HepG2 (cell line): Measurements from ENCODE around the gene TBXA2R. TPM values are rescaled to one million over a fixed set of nuclear protein-coding genes. Genes with fewer than 3 reads are reported as not detected.

Experiments used
- BORCS8-MEF2B ChIP-seq: sonication (generic); formaldehyde crosslinking; IDR thresholded peaks from 2 replicates; pipeline ENCODE4 v1.8.0; 2022; ENCODE audit warnings: mild to moderate bottlenecking, missing genetic modification reagents
- JDP2 ChIP-seq: sonication (generic); formaldehyde crosslinking; IDR thresholded peaks from 2 replicates; pipeline ENCODE4 v1.8.1; 2022; ENCODE audit warnings: missing genetic modification reagents, borderline replicate concordance
- KLF12 ChIP-seq: sonication (generic); formaldehyde crosslinking; IDR thresholded peaks from 2 replicates; pipeline ENCODE4 v1.4.0; 2020; ENCODE audit warnings: missing genetic modification reagents, borderline replicate concordance
- KLF9 ChIP-seq: IDR thresholded peaks from 2 replicates; pipeline ENCODE4 v1.6.1; 2016; ENCODE audit warnings: low read depth
- PAWR ChIP-seq: sonication (generic); formaldehyde crosslinking; IDR thresholded peaks from 2 replicates; pipeline ENCODE4 v1.4.0; 2020; ENCODE audit warnings: missing genetic modification reagents, mild to moderate bottlenecking, borderline replicate concordance
- PHF5A ChIP-seq: IDR thresholded peaks from one replicate; pipeline ENCODE4 v1.6.1; 2018; ENCODE audit warnings: low read depth, missing genetic modification reagents; ENCODE audit not compliant: unreplicated experiment
- TBP ChIP-seq: sonication (generic); formaldehyde crosslinking; IDR thresholded peaks from 2 replicates; pipeline ENCODE4 v1.5.0; 2020; ENCODE audit warnings: missing genetic modification reagents
- TCF12 ChIP-seq, 2 experiments: fragments of 450-650 bp in 1 of 2; sonication (generic) in 1 of 2; formaldehyde crosslinking in 1 of 2; IDR thresholded peaks; 2 replicates each; pipeline versions ENCODE4 v1.6.1 to v1.8.0; 2017 to 2022; ENCODE audit warnings: antibody characterized with exemption in 1 of 2, mild to moderate bottlenecking in 1 of 2, missing genetic modification reagents in 1 of 2, moderate library complexity in 1 of 2
- TMF1 ChIP-seq: sonication (generic); formaldehyde crosslinking; IDR thresholded peaks from 2 replicates; pipeline ENCODE4 v1.8.1; 2022; ENCODE audit warnings: low read depth, missing genetic modification reagents
- ZNF235 ChIP-seq: sonication (generic); formaldehyde crosslinking; IDR thresholded peaks from 2 replicates; pipeline ENCODE4 v1.8.1; 2023; ENCODE audit warnings: mild to moderate bottlenecking, missing genetic modification reagents, borderline replicate concordance
- ZNF556 ChIP-seq: sonication (generic); formaldehyde crosslinking; IDR thresholded peaks from 2 replicates; pipeline ENCODE4 v1.4.0; 2020; ENCODE audit warnings: mild to moderate bottlenecking, missing genetic modification reagents, borderline replicate concordance
- ZNF607 ChIP-seq: sonication (generic); formaldehyde crosslinking; IDR thresholded peaks from 2 replicates; pipeline ENCODE4 v1.5.1; 2020; ENCODE audit warnings: missing genetic modification reagents, mild to moderate bottlenecking, borderline replicate concordance
- ZNF615 ChIP-seq: sonication (generic); formaldehyde crosslinking; IDR thresholded peaks from 2 replicates; pipeline ENCODE4 v1.5.0; 2020; ENCODE audit warnings: mild to moderate bottlenecking, missing genetic modification reagents, borderline replicate concordance
- ZNF629 ChIP-seq: sonication (generic); formaldehyde crosslinking; conservative IDR thresholded peaks from 2 replicates; pipeline ENCODE4 v1.5.0; 2020; ENCODE audit warnings: missing genetic modification reagents
- polyA plus RNA-seq, 8 experiments: library from polyadenylated mRNA; depleted of rRNA in 3 of 8; stranded (reverse) in 7 of 8; unstranded in 1 of 8; fragments of >200 nt; fragmentation: Illumina TruSeq in 4 of 8; extraction: Trizol in 4 of 8; gene quantifications; 2 replicates each; pipeline versions ENCODE4 v1.2.1 to v1.2.3, GENCODE V29; 2011 to 2016; ENCODE audit warnings: low read depth in 4 of 8, missing spikeins in 1 of 8, mixed read lengths in 1 of 8; ENCODE audit not compliant: insufficient read depth in 1 of 8
- total RNA-seq, 5 experiments: library from RNA; depleted of rRNA; stranded (reverse); fragments of >200 nt; fragmentation: Illumina TruSeq; extraction: Trizol; gene quantifications; 2 replicates each; pipeline ENCODE4 v1.2.3, GENCODE V29; 2016; ENCODE audit warnings: low read depth in 1 of 5
- TF ChIP-seq, protein P1 (sequence below): sonication (generic); formaldehyde crosslinking; conservative IDR thresholded peaks from 2 replicates; pipeline ENCODE4 v1.4.0; 2020; ENCODE audit warnings: mild to moderate bottlenecking, missing genetic modification reagents, moderate library complexity
- TF ChIP-seq, protein P2 (sequence below): IDR thresholded peaks from 2 replicates; pipeline ENCODE4 v1.6.1; 2016; ENCODE audit warnings: missing genetic modification reagents, missing compliant biosample characterization
- TF ChIP-seq, protein P3 (sequence below): IDR thresholded peaks from 2 replicates; pipeline ENCODE4 v1.6.1; 2018; ENCODE audit warnings: missing genetic modification reagents
- TF ChIP-seq, protein P4 (sequence below): sonication (generic); formaldehyde crosslinking; IDR thresholded peaks from 2 replicates; pipeline ENCODE4 v1.8.1; 2022; ENCODE audit warnings: mild to moderate bottlenecking, missing genetic modification reagents

TBXA2R gene
- total and polyA plus RNA-seq, 2 of the 13 experiments (the other 11 are each of a cell fraction or from before 2014, with no cell fraction given): 0.09 TPM; not detected in 1

DNA sequence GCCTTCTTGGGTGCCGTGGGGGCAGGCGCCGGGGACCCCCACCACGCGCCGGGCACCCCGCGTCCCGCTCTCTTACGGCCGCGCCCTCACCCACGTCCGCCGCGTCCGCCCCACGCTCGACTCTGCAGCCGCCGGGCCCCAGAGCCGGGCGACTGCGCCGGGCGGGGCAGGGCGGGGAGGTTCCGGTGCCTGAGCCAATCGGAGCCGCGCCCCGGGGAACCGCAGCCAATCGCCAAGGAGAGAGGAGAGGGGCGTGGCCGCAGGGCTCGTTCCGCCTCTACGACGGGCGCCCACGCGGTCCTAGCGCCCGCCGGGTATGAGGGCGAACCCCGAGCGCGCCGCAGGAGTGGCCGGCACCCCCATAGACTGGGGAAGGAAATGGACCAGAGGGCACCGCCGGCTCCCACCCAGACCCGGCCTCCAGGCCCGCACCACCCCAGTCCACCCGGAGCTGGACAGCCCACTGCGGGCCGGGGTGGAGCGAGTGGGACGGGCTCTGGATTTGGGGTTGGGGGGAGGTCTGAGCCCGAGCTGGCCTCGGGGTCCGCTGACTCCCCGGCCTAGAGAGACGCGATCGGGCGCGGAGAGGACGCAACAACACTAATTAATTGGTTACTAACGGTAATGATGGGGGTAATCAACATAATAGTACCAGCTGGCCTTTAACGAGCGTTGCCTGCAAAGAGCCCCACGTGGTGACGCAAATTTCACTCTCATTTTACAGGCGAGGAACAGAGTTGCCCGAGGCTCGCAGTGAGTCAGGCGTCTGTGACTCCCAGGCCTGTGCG is 49.0 kb downstream of the TBXA2R start, which contains the start of gene MFSD12 (continued):
- TF ChIP-seq TBP (CRISPR knock-in tag): no peak
- TF ChIP-seq JDP2 (CRISPR knock-in tag): no peak
- TF ChIP-seq KLF9 (CRISPR knock-in tag): no peak
- TF ChIP-seq ZNF556 (CRISPR knock-in tag): peak; percentile 32; the same call in 1 of the 2 replicates
- no peak for TF ChIP-seq PHF5A (CRISPR knock-in tag)
- TF ChIP-seq, protein P1, sequence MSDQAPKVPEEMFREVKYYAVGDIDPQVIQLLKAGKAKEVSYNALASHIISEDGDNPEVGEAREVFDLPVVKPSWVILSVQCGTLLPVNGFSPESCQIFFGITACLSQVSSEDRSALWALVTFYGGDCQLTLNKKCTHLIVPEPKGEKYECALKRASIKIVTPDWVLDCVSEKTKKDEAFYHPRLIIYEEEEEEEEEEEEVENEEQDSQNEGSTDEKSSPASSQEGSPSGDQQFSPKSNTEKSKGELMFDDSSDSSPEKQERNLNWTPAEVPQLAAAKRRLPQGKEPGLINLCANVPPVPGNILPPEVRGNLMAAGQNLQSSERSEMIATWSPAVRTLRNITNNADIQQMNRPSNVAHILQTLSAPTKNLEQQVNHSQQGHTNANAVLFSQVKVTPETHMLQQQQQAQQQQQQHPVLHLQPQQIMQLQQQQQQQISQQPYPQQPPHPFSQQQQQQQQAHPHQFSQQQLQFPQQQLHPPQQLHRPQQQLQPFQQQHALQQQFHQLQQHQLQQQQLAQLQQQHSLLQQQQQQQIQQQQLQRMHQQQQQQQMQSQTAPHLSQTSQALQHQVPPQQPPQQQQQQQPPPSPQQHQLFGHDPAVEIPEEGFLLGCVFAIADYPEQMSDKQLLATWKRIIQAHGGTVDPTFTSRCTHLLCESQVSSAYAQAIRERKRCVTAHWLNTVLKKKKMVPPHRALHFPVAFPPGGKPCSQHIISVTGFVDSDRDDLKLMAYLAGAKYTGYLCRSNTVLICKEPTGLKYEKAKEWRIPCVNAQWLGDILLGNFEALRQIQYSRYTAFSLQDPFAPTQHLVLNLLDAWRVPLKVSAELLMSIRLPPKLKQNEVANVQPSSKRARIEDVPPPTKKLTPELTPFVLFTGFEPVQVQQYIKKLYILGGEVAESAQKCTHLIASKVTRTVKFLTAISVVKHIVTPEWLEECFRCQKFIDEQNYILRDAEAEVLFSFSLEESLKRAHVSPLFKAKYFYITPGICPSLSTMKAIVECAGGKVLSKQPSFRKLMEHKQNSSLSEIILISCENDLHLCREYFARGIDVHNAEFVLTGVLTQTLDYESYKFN (CRISPR knock-in tag): 0 out of 2 replicates have a peak, but pooled peaks have one; percentile 30
- peak; percentile 77; the same call in 1 of the 2 replicates for TF ChIP-seq KLF12 (CRISPR knock-in tag)
- TF ChIP-seq ZNF629 (CRISPR knock-in tag): no peak
- TF ChIP-seq TCF12 (IDR thresholded peaks at IDR 0.05): no peak
- peak; percentile 47; the same call in 1 of the 2 replicates for TF ChIP-seq TCF12 (CRISPR knock-in tag; IDR thresholded peaks at IDR 0.05)
- TF ChIP-seq ZNF615 (CRISPR knock-in tag): no peak
- TF ChIP-seq TMF1 (CRISPR knock-in tag): peak; percentile 70
- TF ChIP-seq, protein P2, sequence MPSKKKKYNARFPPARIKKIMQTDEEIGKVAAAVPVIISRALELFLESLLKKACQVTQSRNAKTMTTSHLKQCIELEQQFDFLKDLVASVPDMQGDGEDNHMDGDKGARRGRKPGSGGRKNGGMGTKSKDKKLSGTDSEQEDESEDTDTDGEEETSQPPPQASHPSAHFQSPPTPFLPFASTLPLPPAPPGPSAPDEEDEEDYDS (CRISPR knock-in tag): peak; percentile 54; the same call in 1 of the 2 replicates
- no peak for TF ChIP-seq PAWR (CRISPR knock-in tag)
- TF ChIP-seq, protein P3, sequence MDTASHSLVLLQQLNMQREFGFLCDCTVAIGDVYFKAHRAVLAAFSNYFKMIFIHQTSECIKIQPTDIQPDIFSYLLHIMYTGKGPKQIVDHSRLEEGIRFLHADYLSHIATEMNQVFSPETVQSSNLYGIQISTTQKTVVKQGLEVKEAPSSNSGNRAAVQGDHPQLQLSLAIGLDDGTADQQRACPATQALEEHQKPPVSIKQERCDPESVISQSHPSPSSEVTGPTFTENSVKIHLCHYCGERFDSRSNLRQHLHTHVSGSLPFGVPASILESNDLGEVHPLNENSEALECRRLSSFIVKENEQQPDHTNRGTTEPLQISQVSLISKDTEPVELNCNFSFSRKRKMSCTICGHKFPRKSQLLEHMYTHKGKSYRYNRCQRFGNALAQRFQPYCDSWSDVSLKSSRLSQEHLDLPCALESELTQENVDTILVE (CRISPR knock-in tag): no peak
- TF ChIP-seq BORCS8-MEF2B (CRISPR knock-in tag): no peak; the same call in 1 of the 2 replicates
- TF ChIP-seq ZNF607 (CRISPR knock-in tag): peak; percentile 81; the same call in 1 of the 2 replicates
- no peak for TF ChIP-seq ZNF235 (CRISPR knock-in tag)
- TF ChIP-seq, protein P4, sequence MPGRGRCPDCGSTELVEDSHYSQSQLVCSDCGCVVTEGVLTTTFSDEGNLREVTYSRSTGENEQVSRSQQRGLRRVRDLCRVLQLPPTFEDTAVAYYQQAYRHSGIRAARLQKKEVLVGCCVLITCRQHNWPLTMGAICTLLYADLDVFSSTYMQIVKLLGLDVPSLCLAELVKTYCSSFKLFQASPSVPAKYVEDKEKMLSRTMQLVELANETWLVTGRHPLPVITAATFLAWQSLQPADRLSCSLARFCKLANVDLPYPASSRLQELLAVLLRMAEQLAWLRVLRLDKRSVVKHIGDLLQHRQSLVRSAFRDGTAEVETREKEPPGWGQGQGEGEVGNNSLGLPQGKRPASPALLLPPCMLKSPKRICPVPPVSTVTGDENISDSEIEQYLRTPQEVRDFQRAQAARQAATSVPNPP: no peak
